ENCODE results near the gene BID. TPM values are rescaled to one million over a fixed set of nuclear protein-coding genes. Genes with fewer than 3 reads are reported as not detected.

BID gene
- total RNA-seq, 1 experiment from 2014 or later, result 44.4 TPM

- H3K4me1 ChIP-seq (replicated peaks; ENCODE audit: insufficient read depth), result no peaks in the 10 kb centered on the region
- BruUV-seq (replicated peaks), result no TSS peak
- TF ChIP-seq EZH2 (IDR thresholded peaks at IDR 0.05; ENCODE audit: low read depth) (no peak), CTCF (conservative IDR thresholded peaks at IDR 0.05) (no peak)
- H3K4me3 ChIP-seq, result no peak overlapping the region
- H4K20me1 ChIP-seq (ENCODE audit: insufficient read depth), result no peaks in the 10 kb centered on the region
- H3K36me3 ChIP-seq (ENCODE audit: low read depth), result no peaks in the 10 kb centered on the region
- CTCF ChIA-PET, result no interaction called here
- intact Hi-C loops (cut with micrococcal nuclease; ENCODE audit: unreplicated experiment), result no loop called here
- POLR2A ChIA-PET (ENCODE audit: unreplicated experiment), result no interaction called here
- no peaks in the 10 kb centered on the region for H3F3A ChIP-seq (ENCODE audit: insufficient read depth, low read depth)
- no peak overlapping the region for H3K27ac ChIP-seq
- no peaks in the 10 kb centered on the region for H3K9me3 ChIP-seq (ENCODE audit: insufficient read depth, low read depth)
- H2AFZ ChIP-seq, result no peak overlapping the region
- no peaks in the 10 kb centered on the region for H3K27me3 ChIP-seq (ENCODE audit: insufficient read depth, low read depth)
- H3K4me2 ChIP-seq, result no peak overlapping the region
- no peaks in the 10 kb centered on the region for H3K9me2 ChIP-seq (ENCODE audit: insufficient read depth)
- no peak for DNase-seq
- H3K79me2 ChIP-seq (ENCODE audit: low read depth), result no peaks in the 10 kb centered on the region
Observed at GRCh38 chr22:17822087-17822486, 47.8 kb upstream of the BID start.

GRCh38 chr22:17820879-17821439, 46.7 kb upstream of the BID start:
- Histone ChIP-seq H3K79me2 (ENCODE audit: low read depth) (no peaks in the 10 kb centered on the region), H3K27ac (no peak overlapping the region), H4K20me1 (ENCODE audit: insufficient read depth) (no peaks in the 10 kb centered on the region), H3K4me2 (no peak overlapping the region), H3K9me3 (ENCODE audit: insufficient read depth, low read depth) (no peaks in the 10 kb centered on the region), H3K4me3 (no peak overlapping the region), H3K9me2 (ENCODE audit: insufficient read depth) (no peaks in the 10 kb centered on the region), H3K27me3 (ENCODE audit: insufficient read depth, low read depth) (no peaks in the 10 kb centered on the region), H3F3A (ENCODE audit: insufficient read depth, low read depth) (no peaks in the 10 kb centered on the region), H3K4me1 (replicated peaks; ENCODE audit: insufficient read depth) (no peaks in the 10 kb centered on the region), H3K36me3 (ENCODE audit: low read depth) (no peaks in the 10 kb centered on the region), H2AFZ (no peak overlapping the region)
- no TSS peak for BruUV-seq (replicated peaks)
- TF ChIP-seq CTCF (conservative IDR thresholded peaks at IDR 0.05) (no peak), EZH2 (IDR thresholded peaks at IDR 0.05; ENCODE audit: low read depth) (no peak)
- ChIA-PET CTCF (no interaction called here), POLR2A (ENCODE audit: unreplicated experiment) (no interaction called here)
- no peak for DNase-seq
- intact Hi-C loops (cut with micrococcal nuclease; ENCODE audit: unreplicated experiment), result no loop called here

- no peak overlapping the region for H3K4me2 ChIP-seq
- no peaks in the 10 kb centered on the region for H3K4me1 ChIP-seq (replicated peaks; ENCODE audit: insufficient read depth)
- no peaks in the 10 kb centered on the region for H3K9me2 ChIP-seq (ENCODE audit: insufficient read depth)
- POLR2A ChIA-PET (ENCODE audit: unreplicated experiment), result no interaction called here
- H3K4me3 ChIP-seq, result no peak overlapping the region
- no peak for TF ChIP-seq EZH2 (IDR thresholded peaks at IDR 0.05; ENCODE audit: low read depth)
- no peak for TF ChIP-seq CTCF (conservative IDR thresholded peaks at IDR 0.05)
- DNase-seq, result no peak
- H3K79me2 ChIP-seq (ENCODE audit: low read depth), result no peaks in the 10 kb centered on the region
- H2AFZ ChIP-seq, result no peak overlapping the region
- intact Hi-C loops (cut with micrococcal nuclease; ENCODE audit: unreplicated experiment), result no loop called here
- BruUV-seq (replicated peaks), result no TSS peak
- H3F3A ChIP-seq (ENCODE audit: insufficient read depth, low read depth), result no peaks in the 10 kb centered on the region
- CTCF ChIA-PET, result no interaction called here
- H3K27ac ChIP-seq, result no peak overlapping the region
- no peaks in the 10 kb centered on the region for H3K9me3 ChIP-seq (ENCODE audit: insufficient read depth, low read depth)
- H3K27me3 ChIP-seq (ENCODE audit: insufficient read depth, low read depth), result no peaks in the 10 kb centered on the region
- no peaks in the 10 kb centered on the region for H3K36me3 ChIP-seq (ENCODE audit: low read depth)
- no peaks in the 10 kb centered on the region for H4K20me1 ChIP-seq (ENCODE audit: insufficient read depth)
Observed at GRCh38 chr22:17818649-17819048, 44.4 kb upstream of the BID start.

Measured in PC-9 (cell line).